NCI-H1436 (cell line): ENCODE data around the gene HOXA7.
A peak's percentile ranks its signal among the peaks of the same experiment; 100 is the strongest.

Experiments used
- DNase-seq: peaks from one replicate; lab custom pipeline; 2025; lab: John Stamatoyannopoulos, UW

HOXA7 gene

DNA sequence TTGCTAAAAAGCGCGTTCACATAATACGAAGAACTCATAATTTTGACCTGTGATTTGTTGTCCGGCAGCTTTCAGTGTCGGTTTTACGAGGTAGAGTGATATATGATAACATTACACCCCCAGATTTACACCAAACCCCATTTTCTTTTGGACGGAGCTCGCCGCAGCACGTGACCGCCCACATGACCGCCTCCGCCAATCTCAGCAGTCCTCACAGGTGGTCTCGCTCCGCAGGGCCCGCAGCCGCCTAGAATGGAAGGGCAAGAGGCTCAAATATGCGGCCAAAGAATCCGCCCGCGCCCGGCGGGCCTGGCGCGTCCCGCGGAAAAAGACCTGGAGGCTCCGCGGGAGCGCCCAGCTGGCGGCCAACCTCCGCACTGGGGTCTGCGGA, at the start of gene HOXA7:
HOXA7 (minus strand) TSS at position 168 of the 391 bp plus-strand sequence; CDS start at position 38, 130 bp downstream.
- peak; percentile 70 for DNase-seq

- DNase-seq: no peak
These were observed 49.1 kb upstream of the HOXA7 start for GRCh38 chr7:27205325-27206280.

DNA sequence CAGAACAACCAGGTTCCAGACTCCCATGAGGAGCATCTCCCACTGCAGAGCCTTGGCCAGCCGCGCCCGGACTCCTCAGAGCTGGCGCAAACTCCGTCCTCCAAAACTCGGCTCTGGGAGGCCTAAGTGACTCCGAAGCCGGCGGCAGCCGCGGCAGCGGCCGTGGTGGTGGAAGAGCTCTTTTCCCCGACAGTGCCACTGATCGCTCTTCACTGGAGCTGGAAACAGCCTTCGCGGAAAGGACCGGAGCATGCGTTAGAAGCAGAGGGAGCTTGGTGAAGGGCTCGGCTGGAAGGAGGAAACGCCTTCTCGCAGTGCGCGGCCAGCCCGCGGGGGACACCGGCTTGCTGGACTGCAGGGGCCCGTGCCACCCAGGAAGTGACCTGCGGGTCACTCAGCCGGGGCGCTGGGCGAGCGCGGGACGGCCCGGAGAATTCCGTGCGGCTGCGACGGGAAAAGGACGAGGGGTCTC, 48.4 kb upstream of the HOXA7 start:
- DNase-seq: no peak

- no peak for DNase-seq
These were observed 47.6 kb upstream of the HOXA7 start for GRCh38 chr7:27203964-27204594.

- DNase-seq: no peak
These were observed 47.0 kb upstream of the HOXA7 start for GRCh38 chr7:27203365-27203953.

DNA sequence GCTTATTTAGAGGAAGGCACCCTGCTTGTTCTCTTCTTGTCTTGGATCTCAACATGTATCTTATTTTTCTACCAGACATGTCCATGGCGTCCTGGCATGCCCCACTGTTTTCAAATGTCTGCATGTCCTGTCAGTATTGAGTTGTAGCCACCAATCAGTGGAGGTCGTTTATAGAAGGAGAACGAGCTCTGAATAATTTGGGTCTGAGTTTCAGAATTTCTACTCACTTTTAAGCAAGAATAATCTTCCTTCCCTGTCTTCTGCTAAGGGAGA, 46.3 kb upstream of the HOXA7 start:
- DNase-seq: no peak

- no peak for DNase-seq
These were observed 45.8 kb upstream of the HOXA7 start for GRCh38 chr7:27202018-27202861.

DNA sequence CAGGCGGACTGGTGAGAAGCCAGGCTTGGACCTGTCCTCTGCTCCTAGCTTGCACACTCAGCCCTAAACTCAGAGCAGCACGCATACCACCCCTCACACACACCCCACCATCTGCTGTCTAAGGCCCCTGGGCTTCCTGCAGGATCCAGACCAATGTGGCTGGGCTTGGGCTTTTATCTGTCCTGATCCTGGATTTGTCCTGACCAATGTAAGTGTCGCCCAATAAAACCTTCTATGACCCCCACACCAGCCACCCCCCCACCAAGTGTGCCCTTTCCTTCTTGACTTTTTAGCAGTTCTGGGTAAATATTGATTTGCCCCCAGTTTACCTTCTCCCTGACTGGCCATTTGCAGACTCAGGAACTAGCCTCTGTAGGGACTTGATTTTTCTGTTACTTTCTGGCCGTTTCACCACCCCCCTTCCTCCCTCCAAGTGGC, 45.1 kb upstream of the HOXA7 start:
- DNase-seq: no peak

GRCh38 chr7:27200761-27201579, 44.5 kb upstream of the HOXA7 start:
- DNase-seq: no peak

DNA sequence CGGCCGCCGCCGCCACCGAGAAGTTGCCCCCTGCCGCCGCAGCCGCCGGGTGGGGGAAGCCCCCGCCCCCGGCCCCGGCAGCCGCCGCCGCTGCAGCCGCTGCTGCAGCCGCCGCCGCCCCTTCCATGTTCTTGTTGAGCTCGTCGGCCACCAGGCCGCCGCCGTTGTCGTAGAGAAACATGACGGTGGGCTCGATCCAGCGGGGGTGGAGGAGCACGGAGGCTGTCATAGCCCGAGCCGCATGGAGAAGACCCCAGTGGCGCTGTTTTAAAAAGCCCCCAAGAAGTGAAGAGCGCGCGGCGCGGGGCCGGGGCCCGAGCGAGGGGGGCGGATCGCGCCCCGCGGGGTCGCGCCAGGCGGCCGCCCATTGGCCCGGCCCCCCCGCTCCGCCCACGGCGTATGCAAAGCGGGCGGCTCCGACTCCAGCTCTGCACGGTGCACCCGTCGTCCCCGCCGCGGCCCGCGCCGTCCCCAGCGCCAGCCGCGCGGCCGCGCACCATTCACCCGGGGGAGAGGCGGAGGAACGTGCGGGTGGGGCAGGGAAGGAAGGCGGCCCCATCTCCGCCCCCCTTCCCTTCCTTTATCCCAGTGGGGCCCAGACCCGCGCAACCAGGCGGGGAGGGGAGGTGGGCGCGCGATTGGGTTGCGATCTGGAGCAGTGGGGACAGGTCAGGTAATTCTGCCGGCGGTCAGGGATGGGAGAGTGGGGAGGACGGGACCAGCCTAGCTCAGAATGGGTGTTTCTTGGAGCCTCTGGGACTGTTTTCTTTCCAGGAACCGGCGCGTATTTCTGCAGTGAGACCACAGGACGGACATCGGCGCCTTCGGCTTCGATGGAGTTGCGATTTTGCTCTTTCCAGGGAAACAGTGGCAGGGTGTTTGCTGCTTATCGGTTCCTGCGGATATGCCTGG, 43.6 kb upstream of the HOXA7 start, which contains the start of gene HOXA13:
HOXA13 (minus strand) TSS at position 243 of the 912 bp plus-strand sequence; CDS start at position 229, 14 bp downstream.
- DNase-seq: peak; percentile 69

- DNase-seq: no peak
These were observed 42.7 kb upstream of the HOXA7 start for GRCh38 chr7:27198871-27199801.

DNA sequence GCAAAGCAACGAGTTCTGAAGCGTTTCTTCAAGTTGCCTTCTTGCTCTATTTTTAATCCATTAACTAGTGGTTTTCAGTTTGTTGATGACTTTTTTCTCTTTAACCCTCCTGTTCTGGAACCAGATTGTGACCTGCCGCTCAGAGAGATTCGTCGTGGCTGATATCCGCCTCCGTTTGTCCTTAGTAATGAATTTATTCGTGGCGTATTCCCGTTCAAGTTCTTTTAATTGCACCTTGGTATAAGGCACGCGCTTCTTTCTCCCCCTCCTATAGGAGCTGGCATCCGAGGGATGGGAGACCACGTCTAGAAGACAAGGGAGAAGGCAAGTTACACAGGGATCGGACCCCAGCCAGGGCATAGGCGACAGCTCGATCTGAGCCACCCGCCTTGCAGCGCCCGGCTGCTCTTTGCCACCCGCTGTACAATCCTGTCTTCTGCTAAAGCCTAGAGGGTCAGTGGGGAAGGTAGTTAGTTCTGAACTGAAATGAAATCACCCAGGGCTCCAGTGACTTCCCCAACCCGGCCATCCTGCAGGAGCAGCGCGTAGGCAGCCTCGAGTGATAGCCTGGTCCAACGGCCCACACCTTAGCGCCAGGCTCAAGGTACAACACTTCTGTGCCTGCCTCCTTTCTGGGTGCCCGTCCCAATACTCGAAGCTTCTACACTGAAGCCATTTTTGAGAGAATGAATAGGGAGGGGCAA, 41.8 kb upstream of the HOXA7 start:
- no peak for DNase-seq

GRCh38 chr7:27197137-27198042, 40.9 kb upstream of the HOXA7 start:
- no peak for DNase-seq

DNA sequence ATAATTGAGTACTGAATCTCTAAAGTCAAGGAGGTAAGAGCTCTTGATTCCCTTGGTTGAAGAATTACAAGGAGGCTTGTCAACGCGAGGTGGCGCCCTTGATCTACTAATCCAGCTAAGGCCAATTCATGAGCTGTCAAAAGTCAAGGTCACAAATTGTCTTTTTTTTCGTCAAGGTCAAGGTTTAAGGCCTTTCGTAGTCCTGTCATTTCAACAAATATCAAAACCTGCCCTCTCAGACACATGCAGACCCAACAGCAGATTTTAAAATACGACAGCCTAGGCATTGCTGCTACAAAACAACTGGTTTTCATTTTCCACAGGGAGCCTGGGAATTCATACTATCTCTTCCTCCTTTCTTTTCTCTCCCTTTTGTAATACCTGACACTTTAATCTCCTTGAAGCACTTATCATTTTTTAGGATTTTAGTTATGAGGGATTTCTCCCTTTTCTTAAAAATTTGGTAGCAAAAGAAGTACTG, 39.9 kb upstream of the HOXA7 start:
- peak; percentile 42 for DNase-seq

DNA sequence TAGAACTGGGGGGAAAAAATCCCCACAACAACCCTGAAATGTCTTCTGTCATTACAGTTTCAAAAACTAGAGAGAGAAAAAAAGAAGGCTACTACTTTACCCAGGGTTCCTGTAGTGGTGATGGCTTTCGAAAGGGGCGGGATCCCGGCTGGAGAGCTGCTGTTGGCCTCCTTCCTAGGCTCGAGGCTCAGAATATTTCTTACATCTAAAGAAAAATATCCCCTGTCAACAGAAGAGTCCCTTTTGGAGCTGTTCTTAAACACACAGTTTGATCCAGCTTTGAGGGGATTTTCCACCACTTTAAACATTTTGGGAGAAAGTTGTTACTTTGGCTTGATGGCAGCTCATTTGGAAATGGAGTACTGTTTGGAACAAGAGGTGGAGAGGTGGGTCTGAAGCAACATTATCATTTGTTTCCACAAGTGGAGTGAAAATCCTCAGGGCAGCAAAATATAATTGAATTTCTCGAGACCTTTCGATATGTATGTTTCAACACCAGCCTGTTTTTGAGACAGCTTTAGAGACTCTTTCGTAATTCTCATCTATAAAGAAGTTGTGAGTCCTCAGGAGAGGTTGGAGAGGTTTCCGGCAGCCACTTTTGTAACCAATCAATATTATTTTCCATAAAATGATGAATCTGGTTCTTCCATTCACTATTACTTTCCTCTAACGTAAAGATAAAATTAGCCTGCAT, 38.4 kb upstream of the HOXA7 start:
- no peak for DNase-seq

DNA sequence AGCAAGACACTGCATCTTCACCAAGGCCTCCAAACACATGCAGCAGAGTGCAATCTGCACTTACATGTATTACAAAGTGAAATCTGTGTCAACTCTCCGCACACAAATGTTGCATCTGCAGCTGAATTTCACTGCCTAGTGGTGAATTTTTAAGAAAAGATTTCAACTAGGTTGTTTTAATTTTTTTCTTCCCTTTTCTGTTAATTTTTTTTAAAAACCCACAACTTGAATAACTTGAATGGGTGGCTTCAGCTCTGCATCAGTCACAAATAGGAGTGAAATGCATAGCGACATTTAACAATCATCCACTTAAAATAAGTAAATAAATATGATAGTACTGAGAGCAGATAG, 37.5 kb upstream of the HOXA7 start:
- no peak for DNase-seq
